ENCODE measurements around the gene COBL.

The COBL gene

DNA sequence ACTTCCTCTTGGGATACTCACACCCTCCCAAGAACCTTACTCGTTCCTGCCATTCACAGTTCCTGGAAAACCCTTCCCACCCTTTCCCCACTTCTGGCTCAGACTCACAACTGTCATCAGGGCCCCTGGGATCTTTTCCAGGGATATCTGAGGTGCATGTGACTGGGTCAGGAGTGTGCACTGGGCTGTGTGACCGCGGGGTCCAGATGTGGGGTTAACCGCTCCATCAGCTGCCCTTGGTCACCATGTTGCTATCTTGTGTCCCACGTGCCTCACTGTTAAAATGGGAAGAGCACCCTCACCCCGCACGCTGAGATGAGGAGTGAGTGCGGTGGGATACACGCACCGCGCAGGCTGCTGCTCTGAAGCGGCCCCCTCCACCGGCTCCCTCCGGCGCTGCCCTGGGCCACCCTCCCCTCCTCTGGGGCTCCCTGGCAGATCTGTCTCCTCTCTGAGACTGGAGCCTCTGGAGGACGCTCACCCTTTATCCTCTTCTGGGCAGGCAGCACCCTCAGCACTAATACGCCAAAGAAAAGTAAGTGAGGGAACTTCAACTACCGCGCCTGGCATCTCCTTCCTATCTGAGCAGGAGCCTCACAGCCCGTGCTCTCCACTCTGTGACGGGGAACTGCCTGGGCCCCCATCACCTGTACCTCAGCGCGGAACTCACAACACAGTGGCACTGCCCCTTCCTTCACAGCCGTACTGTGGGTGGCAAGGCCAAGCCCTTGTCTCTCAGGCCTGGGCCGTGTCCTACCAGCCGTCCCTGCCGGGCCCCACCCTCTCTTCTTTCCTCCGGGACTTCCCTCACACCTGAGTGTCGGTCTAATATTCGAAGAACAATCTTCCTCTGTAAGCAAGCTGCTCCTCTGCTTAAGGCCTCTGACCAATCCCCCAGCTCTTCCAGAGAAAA is 15.6 kb downstream of the COBL start:
- TF ChIP-seq, protein P1, sequence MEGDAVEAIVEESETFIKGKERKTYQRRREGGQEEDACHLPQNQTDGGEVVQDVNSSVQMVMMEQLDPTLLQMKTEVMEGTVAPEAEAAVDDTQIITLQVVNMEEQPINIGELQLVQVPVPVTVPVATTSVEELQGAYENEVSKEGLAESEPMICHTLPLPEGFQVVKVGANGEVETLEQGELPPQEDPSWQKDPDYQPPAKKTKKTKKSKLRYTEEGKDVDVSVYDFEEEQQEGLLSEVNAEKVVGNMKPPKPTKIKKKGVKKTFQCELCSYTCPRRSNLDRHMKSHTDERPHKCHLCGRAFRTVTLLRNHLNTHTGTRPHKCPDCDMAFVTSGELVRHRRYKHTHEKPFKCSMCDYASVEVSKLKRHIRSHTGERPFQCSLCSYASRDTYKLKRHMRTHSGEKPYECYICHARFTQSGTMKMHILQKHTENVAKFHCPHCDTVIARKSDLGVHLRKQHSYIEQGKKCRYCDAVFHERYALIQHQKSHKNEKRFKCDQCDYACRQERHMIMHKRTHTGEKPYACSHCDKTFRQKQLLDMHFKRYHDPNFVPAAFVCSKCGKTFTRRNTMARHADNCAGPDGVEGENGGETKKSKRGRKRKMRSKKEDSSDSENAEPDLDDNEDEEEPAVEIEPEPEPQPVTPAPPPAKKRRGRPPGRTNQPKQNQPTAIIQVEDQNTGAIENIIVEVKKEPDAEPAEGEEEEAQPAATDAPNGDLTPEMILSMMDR (IDR thresholded peaks at IDR 0.05; ENCODE audit: control insufficient read depth, insufficient read depth, low read depth, low read length, missing control alignments): no peak
- H3K4me3 ChIP-seq (ENCODE audit: control insufficient read depth, low read depth, low read length): no peak overlapping the region
- no peak for DNase-seq (ENCODE audit: low read depth)

DNA sequence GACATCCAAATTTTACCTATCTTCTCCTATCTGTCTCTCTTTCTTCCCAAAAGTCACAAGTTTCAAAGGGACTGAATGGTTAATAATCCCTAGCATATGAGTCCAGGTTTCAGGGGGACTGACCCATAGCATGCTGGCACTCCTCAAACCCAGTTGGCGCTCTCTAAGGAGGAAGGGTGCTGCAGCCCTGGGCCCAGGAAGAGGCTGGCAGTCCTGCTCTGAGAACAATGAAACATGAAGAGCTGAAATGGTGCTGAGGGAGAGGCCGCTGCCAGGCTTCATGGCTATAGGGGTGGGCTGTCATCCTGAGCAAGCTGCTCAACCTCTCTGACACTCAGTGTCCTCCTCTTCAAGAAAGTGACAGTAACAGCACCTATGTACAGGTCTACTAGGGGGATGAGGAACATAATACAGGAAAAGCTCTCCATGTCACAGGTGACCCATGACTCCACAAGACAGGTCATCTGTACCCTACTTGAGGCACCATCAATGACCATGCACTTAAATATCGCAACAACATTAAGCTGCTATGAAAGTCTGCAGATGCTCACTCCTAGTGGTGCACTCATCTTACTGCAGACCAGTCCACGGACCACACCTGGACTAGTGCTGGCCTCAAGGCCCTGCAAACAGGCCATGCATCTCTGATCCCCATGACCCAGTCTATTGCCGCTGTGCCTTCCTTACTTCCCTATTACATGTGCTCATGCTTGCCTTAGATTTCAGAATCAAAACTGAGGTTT is 17.0 kb downstream of the COBL start:
- TF ChIP-seq, protein P1 (IDR thresholded peaks at IDR 0.05; ENCODE audit: control insufficient read depth, insufficient read depth, low read depth, low read length, missing control alignments): no peak
- H3K4me3 ChIP-seq (ENCODE audit: control insufficient read depth, low read depth, low read length): no peak overlapping the region
- DNase-seq (ENCODE audit: low read depth): no peak

DNA sequence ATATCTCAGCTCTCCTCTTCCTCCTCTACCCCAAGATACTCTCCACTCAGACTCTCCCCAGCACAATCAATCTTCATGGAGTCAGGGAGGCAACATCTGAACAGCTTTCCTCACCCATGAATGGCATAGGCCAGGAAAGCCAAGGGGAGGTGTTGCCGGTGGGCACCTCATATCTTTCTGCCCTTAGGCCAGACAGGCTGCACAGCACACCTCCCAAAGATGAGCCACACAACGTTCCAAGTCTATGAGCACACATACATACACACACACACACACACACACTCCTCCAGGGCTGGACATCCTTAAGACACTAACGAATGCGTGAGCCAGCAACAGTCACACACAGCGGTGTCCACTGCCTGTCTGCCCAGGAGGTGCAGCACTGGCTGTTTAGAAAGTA is 17.7 kb downstream of the COBL start:
- H3K4me3 ChIP-seq (ENCODE audit: control insufficient read depth, low read depth, low read length): no peak overlapping the region
- DNase-seq (ENCODE audit: low read depth): no peak
- TF ChIP-seq, protein P1 (IDR thresholded peaks at IDR 0.05; ENCODE audit: control insufficient read depth, insufficient read depth, low read depth, low read length, missing control alignments): no peak

DNA sequence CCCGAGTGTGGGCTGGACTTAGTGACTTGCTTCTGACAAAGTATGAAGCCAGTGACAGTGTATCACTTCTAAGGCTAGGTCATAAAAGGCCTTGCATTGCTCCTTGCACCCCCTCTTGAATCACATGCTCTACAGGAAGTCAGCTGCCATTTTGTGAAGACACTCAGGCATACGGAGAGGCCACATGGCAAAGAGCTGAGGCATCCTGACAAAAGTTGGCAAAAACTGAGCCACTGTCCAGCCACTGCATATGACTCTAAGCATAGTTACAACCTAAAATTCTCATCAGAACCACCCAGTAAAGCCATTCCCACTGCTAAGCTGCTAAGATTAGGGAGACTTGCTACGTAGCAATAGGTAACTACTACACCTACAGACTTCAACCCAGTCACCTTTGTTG is 18.6 kb downstream of the COBL start:
- TF ChIP-seq, protein P1 (IDR thresholded peaks at IDR 0.05; ENCODE audit: control insufficient read depth, insufficient read depth, low read depth, low read length, missing control alignments): no peak
- no peak overlapping the region for H3K4me3 ChIP-seq (ENCODE audit: control insufficient read depth, low read depth, low read length)
- DNase-seq (ENCODE audit: low read depth): no peak

DNA sequence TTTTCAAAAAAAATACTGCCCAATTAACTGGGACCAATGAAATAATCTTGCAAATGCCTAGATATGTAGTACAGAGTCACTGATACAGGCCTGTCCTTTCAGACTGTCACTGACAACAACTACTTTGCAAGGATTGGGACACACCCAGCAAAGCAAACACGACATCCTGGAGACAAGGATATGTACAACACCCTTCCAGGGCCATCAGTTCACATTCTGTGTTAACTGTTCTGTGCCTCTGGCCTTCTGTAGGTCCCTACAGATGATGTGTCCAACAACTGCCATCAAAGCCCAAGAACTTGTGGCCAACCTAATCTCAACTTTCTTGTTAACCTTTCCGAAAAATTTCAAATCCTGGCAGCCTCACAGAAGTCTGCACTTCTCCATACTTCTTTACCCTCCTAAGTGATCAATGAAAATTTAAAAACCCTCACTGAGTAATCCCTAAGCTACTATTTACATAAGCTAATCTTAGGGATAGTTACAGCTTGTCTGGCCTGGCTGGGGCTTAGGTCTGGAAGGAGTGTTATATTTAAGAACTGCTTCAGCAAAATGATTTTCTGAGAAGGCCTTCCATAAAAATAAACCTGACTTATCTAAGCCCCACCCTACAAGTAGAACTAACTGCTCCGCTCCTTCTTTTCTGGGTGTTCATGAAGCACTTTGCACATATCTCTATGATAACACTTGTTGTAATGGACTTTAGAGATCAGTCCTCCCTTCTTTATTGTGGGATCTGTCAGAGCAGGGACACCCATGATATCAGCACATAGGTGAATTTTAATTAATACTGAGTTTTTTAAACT is 21.0 kb downstream of the COBL start:
- no peak for DNase-seq (ENCODE audit: low read depth)
- no peak overlapping the region for H3K4me3 ChIP-seq (ENCODE audit: control insufficient read depth, low read depth, low read length)
- TF ChIP-seq, protein P1 (IDR thresholded peaks at IDR 0.05; ENCODE audit: control insufficient read depth, insufficient read depth, low read depth, low read length, missing control alignments): no peak

DNA sequence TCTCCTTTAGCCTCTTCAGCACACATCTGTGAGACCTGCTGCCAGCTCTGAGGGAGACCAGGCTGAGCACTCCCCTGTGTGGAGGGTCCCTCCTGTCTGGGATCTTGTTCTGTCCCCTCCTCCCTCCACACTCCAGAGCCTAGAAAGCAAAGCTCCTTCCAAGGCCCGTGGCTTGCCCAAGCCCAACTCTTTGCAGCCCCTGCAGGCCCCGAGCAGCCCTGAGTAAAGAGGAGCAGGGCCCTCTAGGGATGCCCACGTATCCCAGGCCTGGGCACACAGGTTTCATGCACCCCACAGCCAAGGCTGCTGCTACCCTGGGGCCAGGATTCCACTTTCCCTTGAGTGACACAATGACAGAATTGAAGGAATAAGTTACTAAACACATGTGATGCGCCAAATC is 24.0 kb downstream of the COBL start:
- DNase-seq (ENCODE audit: low read depth): no peak
- TF ChIP-seq, protein P1 (IDR thresholded peaks at IDR 0.05; ENCODE audit: control insufficient read depth, insufficient read depth, low read depth, low read length, missing control alignments): no peak
- H3K4me3 ChIP-seq (ENCODE audit: control insufficient read depth, low read depth, low read length): no peak overlapping the region
